KMS-11 (cell line): ENCODE measurements around the gene PDZD7.
"Not testable (repeated sequence)": the region's sequence is repeated elsewhere in the genome, so short reads cannot be mapped to it uniquely, and the experiment has no call there.

Experiments
- H2AFZ ChIP-seq: fragments of 200-600 bp; sonication (generic); 2 replicates; pipeline ENCODE4 v1.6.1; 2016; ENCODE audit warnings: antibody characterized with exemption, mixed run types, low read depth
- H3K27ac ChIP-seq: fragments of 200-600 bp; sonication (generic); 2 replicates; pipeline ENCODE4 v1.6.1; 2016; ENCODE audit warnings: mild to moderate bottlenecking, mixed run types
- H3K27me3 ChIP-seq: fragments of 200-600 bp; sonication (generic); 2 replicates; pipeline ENCODE4 v1.6.1; 2017; ENCODE audit warnings: mild to moderate bottlenecking, low read depth, mixed run types, moderate library complexity; ENCODE audit not compliant: insufficient read depth
- H3K36me3 ChIP-seq: fragments of 200-600 bp; sonication (generic); 2 replicates; pipeline ENCODE4 v1.6.1; 2017; ENCODE audit warnings: mild to moderate bottlenecking, mixed run types; ENCODE audit not compliant: insufficient read depth
- H3K4me1 ChIP-seq: fragments of 200-600 bp; sonication (generic); 2 replicates; pipeline ENCODE4 v1.6.1; 2016; ENCODE audit warnings: mild to moderate bottlenecking, low read depth, mixed run types; ENCODE audit not compliant: poor library complexity, severe bottlenecking
- H3K4me2 ChIP-seq: fragments of 200-600 bp; sonication (generic); 2 replicates; pipeline ENCODE4 v1.7.0; 2016; ENCODE audit warnings: mild to moderate bottlenecking, mixed run types
- H3K4me3 ChIP-seq: fragments of 200-600 bp; sonication (generic); IDR thresholded peaks from 2 replicates; pipeline ENCODE4 v1.6.1; 2017; ENCODE audit warnings: low read depth, low read length, mixed read lengths; ENCODE audit not compliant: insufficient read depth
- H3K79me2 ChIP-seq: fragments of 200-600 bp; sonication (generic); 2 replicates; pipeline ENCODE4 v1.6.1; 2016; ENCODE audit warnings: low read depth, mixed run types; ENCODE audit not compliant: insufficient read depth
- H3K9ac ChIP-seq: fragments of 200-600 bp; sonication (generic); 2 replicates; pipeline ENCODE4 v1.6.1; 2016; ENCODE audit warnings: mild to moderate bottlenecking, mixed run types
- H4K20me1 ChIP-seq: fragments of 200-600 bp; sonication (generic); 2 replicates; pipeline ENCODE4 v1.6.1; 2016; ENCODE audit warnings: mild to moderate bottlenecking, mixed run types; ENCODE audit not compliant: insufficient read depth
- CTCF ChIP-seq: fragments of 200-600 bp; sonication (generic); conservative IDR thresholded peaks from 2 replicates; pipeline ENCODE4 v1.6.1; 2017; ENCODE audit warnings: low read depth, mild to moderate bottlenecking, antibody characterized with exemption, low read length, moderate library complexity, mixed read lengths

PDZD7 gene

GRCh38 chr10:101035916-101036702 lies 5.2 kb upstream of the PDZD7 start:
- H3K4me2 ChIP-seq = no peak overlapping the region
- H3K4me3 ChIP-seq = no peak overlapping the region
- no peak overlapping the region for H2AFZ ChIP-seq
- peaks cover 2% of the 10 kb centered on the region for H3K4me1 ChIP-seq
- no peaks in the 10 kb centered on the region for H3K79me2 ChIP-seq
- no peak overlapping the region for H3K27ac ChIP-seq
- no peaks in the 10 kb centered on the region for H4K20me1 ChIP-seq
- H3K27me3 ChIP-seq = peaks cover 2% of the 10 kb centered on the region; the same call in 1 of the 2 replicates
- no peak overlapping the region for H3K9ac ChIP-seq
- H3K36me3 ChIP-seq = no peaks in the 10 kb centered on the region
- no peak for TF ChIP-seq CTCF

- Histone ChIP-seq H3K27ac (no peak overlapping the region), H3K36me3 (no peaks in the 10 kb centered on the region), H3K9ac (no peak overlapping the region), H3K4me1 (no peaks in the 10 kb centered on the region), H3K79me2 (no peaks in the 10 kb centered on the region), H2AFZ (no peak overlapping the region), H4K20me1 (no peaks in the 10 kb centered on the region), H3K4me2 (no peak overlapping the region), H3K4me3 (no peak overlapping the region), H3K27me3 (peaks cover 5% of the 10 kb centered on the region; the same call in 1 of the 2 replicates)
- no peak for TF ChIP-seq CTCF
Observed at GRCh38 chr10:101035314-101035713, 4.4 kb upstream of the PDZD7 start.

- not testable (repeated sequence) for H3K79me2 ChIP-seq, H3K27ac ChIP-seq, H3K4me1 ChIP-seq, H3K4me2 ChIP-seq, H2AFZ ChIP-seq, H3K9ac ChIP-seq, H3K4me3 ChIP-seq, H3K27me3 ChIP-seq, H4K20me1 ChIP-seq, H3K36me3 ChIP-seq
Observed at GRCh38 chr10:101034404-101034803, 3.5 kb upstream of the PDZD7 start.

- no peak overlapping the region for H3K4me2 ChIP-seq
- H3K9ac ChIP-seq = no peak overlapping the region
- H3K4me1 ChIP-seq = no peaks in the 10 kb centered on the region
- no peaks in the 10 kb centered on the region for H3K79me2 ChIP-seq
- H2AFZ ChIP-seq = no peak overlapping the region
- H3K27me3 ChIP-seq = peaks cover 12% of the 10 kb centered on the region; the same call in 1 of the 2 replicates
- no peaks in the 10 kb centered on the region for H4K20me1 ChIP-seq
- H3K4me3 ChIP-seq = no peak overlapping the region
- no peak for TF ChIP-seq CTCF
- H3K36me3 ChIP-seq = no peaks in the 10 kb centered on the region
- H3K27ac ChIP-seq = no peak overlapping the region
Observed at GRCh38 chr10:101033276-101033675, 2.3 kb upstream of the PDZD7 start.

GRCh38 chr10:101032637-101033224 lies 1.8 kb upstream of the PDZD7 start:
- H3K27ac ChIP-seq = no peak overlapping the region

More at GRCh38 chr10:101032637-101033224, 1.8 kb upstream of the PDZD7 start:
- Histone ChIP-seq H3K9ac (no peak overlapping the region), H3K4me1 (no peaks in the 10 kb centered on the region), H3K36me3 (no peaks in the 10 kb centered on the region), H3K79me2 (no peaks in the 10 kb centered on the region), H3K4me3 (no peak overlapping the region), H3K4me2 (no peak overlapping the region), H3K27me3 (peaks cover 16% of the 10 kb centered on the region; the same call in 1 of the 2 replicates), H2AFZ (no peak overlapping the region), H4K20me1 (no peaks in the 10 kb centered on the region)
- no peak for TF ChIP-seq CTCF
